Bronchial epithelial cell (primary cell): ENCODE results near the gene CALY. TPM values are rescaled to one million over a fixed set of nuclear protein-coding genes. Genes with fewer than 3 reads are reported as not detected.

Experiments used
- DNase-seq: peaks from one replicate; pipeline ENCODE4 v3.0.0-alpha.2; 2010; ENCODE audit warnings: low read depth
- FAIRE-seq: peaks from 2 replicates; lab custom pipeline; 2011; peaks lifted over from hg19 to GRCh38; lab: Jason Lieb, UNC
- H3K27me3 ChIP-seq: 2 replicates; pipeline ENCODE4 v1.5.1; 2011; ENCODE audit warnings: low read length; ENCODE audit not compliant: control insufficient read depth, insufficient read depth
- H3K36me3 ChIP-seq: 2 replicates; pipeline ENCODE4 v1.5.1; 2011; ENCODE audit warnings: low read length; ENCODE audit not compliant: control insufficient read depth, insufficient read depth
- H3K4me3 ChIP-seq: 2 replicates; pipeline ENCODE4 v1.5.1; 2011; ENCODE audit warnings: mild to moderate bottlenecking, low read depth, low read length, control low read depth
- total RNA-seq: library from RNA; depleted of rRNA; stranded (reverse); fragments of >200 nt; gene quantifications from 2 replicates; pipeline ENCODE4 v1.2.1, GENCODE V29; 2014
- TF ChIP-seq, protein P1 (sequence below): IDR thresholded peaks from 2 replicates; pipeline ENCODE4 v1.5.1; 2011; ENCODE audit warnings: mild to moderate bottlenecking, moderate library complexity, low read length, control low read depth, inconsistent platforms; ENCODE audit not compliant: insufficient read depth, severe bottlenecking

CALY gene, protein sequence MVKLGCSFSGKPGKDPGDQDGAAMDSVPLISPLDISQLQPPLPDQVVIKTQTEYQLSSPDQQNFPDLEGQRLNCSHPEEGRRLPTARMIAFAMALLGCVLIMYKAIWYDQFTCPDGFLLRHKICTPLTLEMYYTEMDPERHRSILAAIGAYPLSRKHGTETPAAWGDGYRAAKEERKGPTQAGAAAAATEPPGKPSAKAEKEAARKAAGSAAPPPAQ
- not detected in 2 replicates for total RNA-seq

DNA sequence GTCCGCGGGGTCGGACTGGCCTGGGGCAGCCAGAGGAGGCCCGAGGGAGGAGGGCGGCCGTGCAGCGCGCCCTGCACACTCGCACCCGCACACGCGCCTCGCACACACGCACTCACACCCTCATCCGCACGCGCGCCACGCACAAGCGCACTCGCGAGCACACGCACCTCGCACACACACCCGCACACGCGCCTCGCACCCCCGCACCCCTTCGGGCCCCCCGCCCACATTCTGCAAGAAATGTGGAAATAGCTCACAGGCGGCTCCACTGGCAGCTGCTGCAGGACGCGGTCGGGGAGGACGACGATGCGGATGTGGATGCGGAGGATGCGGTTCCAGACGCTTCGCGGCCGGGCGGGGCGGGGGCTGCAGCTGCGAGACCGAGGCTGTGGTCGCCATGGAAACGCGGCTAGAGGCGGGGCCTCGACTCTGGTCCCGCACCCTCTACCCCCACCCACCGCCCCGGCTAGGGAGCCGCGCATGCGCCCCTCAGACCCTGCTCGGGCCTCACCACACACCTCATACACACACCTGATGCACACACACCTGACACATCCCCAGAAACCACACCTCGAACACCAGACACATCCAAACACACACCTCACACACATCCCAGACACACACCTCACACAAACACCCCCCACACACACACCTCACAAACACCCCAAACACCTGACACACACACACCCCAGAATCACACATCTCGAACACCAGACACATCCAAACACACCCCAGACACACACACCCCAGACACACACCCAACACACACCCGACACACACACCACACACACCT is at the start of gene CALY:
Gene CALY, minus strand, starts transcription at position 320 of the 793 bp plus-strand sequence. CDS start 7,907 bp downstream, outside the sequence.
- no peak for FAIRE-seq

GRCh38 chr10:133385214-133385613 is 48.5 kb upstream of the CALY start:
- no peak for FAIRE-seq
- H3K36me3 ChIP-seq, result peaks cover 1% of the 10 kb centered on the region

More for the DNA sequence above, at the start of gene CALY:
- no peaks in the 10 kb centered on the region for H3K36me3 ChIP-seq
- TF ChIP-seq, protein P1, sequence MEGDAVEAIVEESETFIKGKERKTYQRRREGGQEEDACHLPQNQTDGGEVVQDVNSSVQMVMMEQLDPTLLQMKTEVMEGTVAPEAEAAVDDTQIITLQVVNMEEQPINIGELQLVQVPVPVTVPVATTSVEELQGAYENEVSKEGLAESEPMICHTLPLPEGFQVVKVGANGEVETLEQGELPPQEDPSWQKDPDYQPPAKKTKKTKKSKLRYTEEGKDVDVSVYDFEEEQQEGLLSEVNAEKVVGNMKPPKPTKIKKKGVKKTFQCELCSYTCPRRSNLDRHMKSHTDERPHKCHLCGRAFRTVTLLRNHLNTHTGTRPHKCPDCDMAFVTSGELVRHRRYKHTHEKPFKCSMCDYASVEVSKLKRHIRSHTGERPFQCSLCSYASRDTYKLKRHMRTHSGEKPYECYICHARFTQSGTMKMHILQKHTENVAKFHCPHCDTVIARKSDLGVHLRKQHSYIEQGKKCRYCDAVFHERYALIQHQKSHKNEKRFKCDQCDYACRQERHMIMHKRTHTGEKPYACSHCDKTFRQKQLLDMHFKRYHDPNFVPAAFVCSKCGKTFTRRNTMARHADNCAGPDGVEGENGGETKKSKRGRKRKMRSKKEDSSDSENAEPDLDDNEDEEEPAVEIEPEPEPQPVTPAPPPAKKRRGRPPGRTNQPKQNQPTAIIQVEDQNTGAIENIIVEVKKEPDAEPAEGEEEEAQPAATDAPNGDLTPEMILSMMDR, result no peak
- peaks cover 33% of the 10 kb centered on the region for H3K27me3 ChIP-seq
- no peak for DNase-seq
- no peak within 1 kb of the TSS for H3K4me3 ChIP-seq

GRCh38 chr10:133384071-133384470 is 47.4 kb upstream of the CALY start:
- DNase-seq, result no peak
- TF ChIP-seq, protein P1, result no peak
- FAIRE-seq, result no peak
- Histone ChIP-seq H3K36me3 (peaks cover 1% of the 10 kb centered on the region), H3K4me3 (no peak overlapping the region), H3K27me3 (no peaks in the 10 kb centered on the region)

More at GRCh38 chr10:133385214-133385613, 48.5 kb upstream of the CALY start:
- DNase-seq, result no peak
- TF ChIP-seq, protein P1, result no peak
- H3K27me3 ChIP-seq, result no peaks in the 10 kb centered on the region
- H3K4me3 ChIP-seq, result no peak overlapping the region

DNA sequence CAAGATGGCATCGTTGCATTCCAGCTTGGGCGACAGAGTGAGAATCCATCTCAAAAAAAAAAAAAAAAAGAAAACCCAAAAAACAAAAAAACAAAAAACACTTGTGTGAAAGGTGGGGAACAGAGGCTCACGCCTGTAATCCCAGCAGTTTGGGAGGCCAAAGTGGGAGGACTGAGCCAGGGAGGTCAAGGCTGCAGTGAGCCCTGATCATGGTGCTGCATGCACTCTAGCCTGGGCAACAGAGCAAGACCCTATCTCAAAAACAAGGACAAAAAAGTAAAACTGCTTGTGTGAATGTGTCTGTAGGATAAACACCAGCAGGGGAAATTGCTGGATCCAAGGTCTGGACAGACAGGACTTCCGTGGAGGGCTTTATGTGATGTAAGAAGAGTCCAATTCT is 46.9 kb upstream of the CALY start:
- H3K36me3 ChIP-seq, result peaks cover 1% of the 10 kb centered on the region

GRCh38 chr10:133381036-133381435 is 44.3 kb upstream of the CALY start:
- H3K4me3 ChIP-seq, result no peak overlapping the region
- TF ChIP-seq, protein P1, result no peak
- FAIRE-seq, result no peak
- H3K27me3 ChIP-seq, result no peaks in the 10 kb centered on the region
- no peak for DNase-seq
- peaks cover 1% of the 10 kb centered on the region for H3K36me3 ChIP-seq

More for the DNA sequence above, 46.9 kb upstream of the CALY start:
- DNase-seq (no peak), FAIRE-seq (no peak)
- H3K27me3 ChIP-seq, result no peaks in the 10 kb centered on the region
- H3K4me3 ChIP-seq, result no peak overlapping the region
- TF ChIP-seq, protein P1, result no peak
